Activated CD8-positive, alpha-beta T cell treated with anti-CD3 and anti-CD28 coated beads, Interleukin-2, amount 10 ng/mL, durations not matched to agents 7 days and 5 days (primary cell): Measurements from ENCODE around the gene SLC26A4. TPM values are rescaled to one million over a fixed set of nuclear protein-coding genes. Genes with fewer than 3 reads are reported as not detected.
A peak's percentile ranks its signal among the peaks of the same experiment; 100 is the strongest.

Experiments
- ATAC-seq: fragments of 150-1000 bp; cut with Tn5 transposase; one replicate; pipeline ENCODE4 v1.10.0; 2021; ENCODE audit warnings: moderate library complexity
- CTCF ChIA-PET: fragments of 350-600 bp; sonication (Branson Sonifier 250); formaldehyde crosslinking; loops from one replicate; lab custom pipeline; 2021; ENCODE audit warnings: antibody characterized with exemption; lab: Charles Lee
- POLR2A ChIA-PET: fragments of 350-600 bp; sonication (Branson Sonifier 250); formaldehyde crosslinking; loops from one replicate; lab custom pipeline; 2021; ENCODE audit warnings: antibody characterized with exemption; lab: Charles Lee
- DNase-seq: peaks from one replicate; pipeline ENCODE4 v3.0.0-alpha.2; 2020
- H3K27ac Mint-ChIP-seq: one replicate; pipeline ENCODE4 v1.8.0; 2021; ENCODE audit warnings: mild to moderate bottlenecking, mixed read lengths
- H3K27me3 Mint-ChIP-seq: one replicate; pipeline ENCODE4 v1.8.0; 2021; ENCODE audit warnings: low read depth, mixed read lengths
- H3K36me3 Mint-ChIP-seq: one replicate; pipeline ENCODE4 v1.8.0; 2021; ENCODE audit warnings: low read depth, mixed read lengths
- H3K4me1 Mint-ChIP-seq: one replicate; pipeline ENCODE4 v1.8.0; 2021; ENCODE audit warnings: low read depth, mixed read lengths
- H3K4me3 Mint-ChIP-seq: one replicate; pipeline ENCODE4 v1.8.0; 2021; ENCODE audit warnings: mild to moderate bottlenecking, mixed read lengths
- H3K9me3 Mint-ChIP-seq: one replicate; pipeline ENCODE4 v1.8.0; 2022; ENCODE audit warnings: mixed read lengths; ENCODE audit not compliant: insufficient read depth
- total RNA-seq, 2 experiments: library from RNA; stranded (reverse); gene quantifications; one replicate each; pipeline ENCODE4 v1.2.3, GENCODE V29; 2021

Gene SLC26A4
- total RNA-seq, 2 experiments from 2014 or later: 0.94 to 1.1 TPM

GRCh38 chr7:107661865-107662379, 1.3 kb downstream of the SLC26A4 start:
- DNase-seq (no peak), ATAC-seq (no peak)
- no peaks in the 10 kb centered on the region for H3K36me3 Mint-ChIP-seq
- H3K27me3 Mint-ChIP-seq: no peaks in the 10 kb centered on the region
- POLR2A ChIA-PET: interaction anchor here (1.5 kb wide), 1 partner anchor 82 kb away, joined by 6 read pairs; the partner anchor contains the start of gene CBLL1
- H3K27ac Mint-ChIP-seq: no peak overlapping the region
- CTCF ChIA-PET: interaction anchor here (0.9 to 2.7 kb wide), 10 partner anchors 14 to 217 kb away, joined by 3 to 9 read pairs (median 3); partner anchors contain the start of genes COG5 and DUS4L
- peaks cover 33% of the 10 kb centered on the region for H3K4me1 Mint-ChIP-seq
- H3K4me3 Mint-ChIP-seq: peak overlapping the region; percentile 83
- no peaks in the 10 kb centered on the region for H3K9me3 Mint-ChIP-seq

GRCh38 chr7:107663196-107663595, 2.6 kb downstream of the SLC26A4 start:
- POLR2A ChIA-PET: no interaction called here
- no peaks in the 10 kb centered on the region for H3K36me3 Mint-ChIP-seq
- no peak overlapping the region for H3K4me3 Mint-ChIP-seq
- CTCF ChIA-PET: interaction anchor here (0.8 to 2.7 kb wide), 2 partner anchors 25 to 61 kb away, joined by 3 to 5 read pairs; no protein-coding TSS in a partner anchor
- peaks cover 33% of the 10 kb centered on the region for H3K4me1 Mint-ChIP-seq
- DNase-seq (no peak), ATAC-seq (no peak)
- no peaks in the 10 kb centered on the region for H3K9me3 Mint-ChIP-seq
- H3K27me3 Mint-ChIP-seq: no peaks in the 10 kb centered on the region
- no peak overlapping the region for H3K27ac Mint-ChIP-seq

GRCh38 chr7:107666790-107667189, 6.2 kb downstream of the SLC26A4 start:
- POLR2A ChIA-PET: no interaction called here
- DNase-seq: no peak
- H3K4me1 Mint-ChIP-seq: peaks cover 6% of the 10 kb centered on the region
- no peaks in the 10 kb centered on the region for H3K9me3 Mint-ChIP-seq
- CTCF ChIA-PET: no interaction called here
- no peak overlapping the region for H3K27ac Mint-ChIP-seq
- ATAC-seq: no peak
- H3K36me3 Mint-ChIP-seq: no peaks in the 10 kb centered on the region
- no peaks in the 10 kb centered on the region for H3K27me3 Mint-ChIP-seq
- H3K4me3 Mint-ChIP-seq: no peak overlapping the region

- no peak for DNase-seq
- ATAC-seq: no peak
- ChIA-PET CTCF (no interaction called here), POLR2A (no interaction called here)
- Mint-ChIP-seq H3K4me3 (no peak overlapping the region), H3K9me3 (no peaks in the 10 kb centered on the region), H3K4me1 (peaks cover under 1% of the 10 kb centered on the region), H3K27ac (no peak overlapping the region), H3K36me3 (no peaks in the 10 kb centered on the region), H3K27me3 (no peaks in the 10 kb centered on the region)
Observed at GRCh38 chr7:107667341-107667740, 6.7 kb downstream of the SLC26A4 start.

GRCh38 chr7:107668296-107668695, 7.7 kb downstream of the SLC26A4 start:
- DNase-seq (no peak), ATAC-seq (no peak)
- H3K4me1 Mint-ChIP-seq: no peaks in the 10 kb centered on the region
- ChIA-PET CTCF (no interaction called here), POLR2A (no interaction called here)
- H3K27me3 Mint-ChIP-seq: no peaks in the 10 kb centered on the region
- H3K27ac Mint-ChIP-seq: no peak overlapping the region
- H3K36me3 Mint-ChIP-seq: no peaks in the 10 kb centered on the region
- H3K9me3 Mint-ChIP-seq: no peaks in the 10 kb centered on the region
- no peak overlapping the region for H3K4me3 Mint-ChIP-seq

- H3K4me3 Mint-ChIP-seq: no peak overlapping the region
- DNase-seq (no peak), ATAC-seq (no peak)
- no peaks in the 10 kb centered on the region for H3K27me3 Mint-ChIP-seq
- no peak overlapping the region for H3K27ac Mint-ChIP-seq
- POLR2A ChIA-PET: no interaction called here
- H3K9me3 Mint-ChIP-seq: no peaks in the 10 kb centered on the region
- H3K36me3 Mint-ChIP-seq: peaks cover 1% of the 10 kb centered on the region
- no peaks in the 10 kb centered on the region for H3K4me1 Mint-ChIP-seq
- CTCF ChIA-PET: no interaction called here
Observed at GRCh38 chr7:107672183-107672582, 11.6 kb downstream of the SLC26A4 start.

GRCh38 chr7:107676249-107676648, 15.6 kb downstream of the SLC26A4 start:
- ChIA-PET CTCF (interaction anchor here (0.9 kb wide), 1 partner anchor 14 kb away, joined by 3 read pairs; no protein-coding TSS in a partner anchor), POLR2A (no interaction called here)
- no peak for ATAC-seq
- no peak for DNase-seq
- H3K36me3 Mint-ChIP-seq: peaks cover 1% of the 10 kb centered on the region
- H3K27ac Mint-ChIP-seq: no peak overlapping the region
- H3K9me3 Mint-ChIP-seq: no peaks in the 10 kb centered on the region
- H3K4me3 Mint-ChIP-seq: no peak overlapping the region
- H3K4me1 Mint-ChIP-seq: peaks cover 11% of the 10 kb centered on the region
- no peaks in the 10 kb centered on the region for H3K27me3 Mint-ChIP-seq

GRCh38 chr7:107678110-107678753, 17.6 kb downstream of the SLC26A4 start:
- Mint-ChIP-seq H3K9me3 (no peaks in the 10 kb centered on the region), H3K27ac (peak overlapping the region; percentile 31), H3K27me3 (no peaks in the 10 kb centered on the region), H3K36me3 (peaks cover 1% of the 10 kb centered on the region), H3K4me1 (peaks cover 11% of the 10 kb centered on the region), H3K4me3 (no peak overlapping the region)
- DNase-seq: no peak
- ATAC-seq: no peak
- ChIA-PET CTCF (no interaction called here), POLR2A (no interaction called here)

GRCh38 chr7:107680478-107680877, 19.9 kb downstream of the SLC26A4 start:
- no peak for ATAC-seq
- Mint-ChIP-seq H3K27ac (no peak overlapping the region), H3K4me3 (no peak overlapping the region), H3K9me3 (no peaks in the 10 kb centered on the region), H3K4me1 (peaks cover 12% of the 10 kb centered on the region), H3K36me3 (no peaks in the 10 kb centered on the region), H3K27me3 (no peaks in the 10 kb centered on the region)
- CTCF ChIA-PET: no interaction called here
- no peak for DNase-seq
- POLR2A ChIA-PET: no interaction called here

GRCh38 chr7:107682886-107683285, 22.3 kb downstream of the SLC26A4 start:
- no peak overlapping the region for H3K27ac Mint-ChIP-seq
- POLR2A ChIA-PET: no interaction called here
- DNase-seq (no peak), ATAC-seq (no peak)
- H3K9me3 Mint-ChIP-seq: no peaks in the 10 kb centered on the region
- no peak overlapping the region for H3K4me3 Mint-ChIP-seq
- no peaks in the 10 kb centered on the region for H3K36me3 Mint-ChIP-seq
- CTCF ChIA-PET: no interaction called here
- peaks cover 15% of the 10 kb centered on the region for H3K4me1 Mint-ChIP-seq
- H3K27me3 Mint-ChIP-seq: no peaks in the 10 kb centered on the region

GRCh38 chr7:107684287-107684686, 23.7 kb downstream of the SLC26A4 start:
- H3K27ac Mint-ChIP-seq: no peak overlapping the region
- no peak overlapping the region for H3K4me3 Mint-ChIP-seq
- ChIA-PET CTCF (no interaction called here), POLR2A (no interaction called here)
- no peaks in the 10 kb centered on the region for H3K27me3 Mint-ChIP-seq
- no peak for ATAC-seq
- no peaks in the 10 kb centered on the region for H3K36me3 Mint-ChIP-seq
- no peak for DNase-seq
- no peaks in the 10 kb centered on the region for H3K9me3 Mint-ChIP-seq
- H3K4me1 Mint-ChIP-seq: peaks cover 5% of the 10 kb centered on the region

- no peaks in the 10 kb centered on the region for H3K27me3 Mint-ChIP-seq
- DNase-seq: no peak
- H3K9me3 Mint-ChIP-seq: no peaks in the 10 kb centered on the region
- ChIA-PET POLR2A (no interaction called here), CTCF (no interaction called here)
- ATAC-seq: peak; percentile 27
- no peak overlapping the region for H3K27ac Mint-ChIP-seq
- H3K36me3 Mint-ChIP-seq: no peaks in the 10 kb centered on the region
- H3K4me3 Mint-ChIP-seq: no peak overlapping the region
- H3K4me1 Mint-ChIP-seq: peaks cover 5% of the 10 kb centered on the region
Observed at GRCh38 chr7:107684947-107685463, 24.4 kb downstream of the SLC26A4 start.
